ENCODE data around the gene NUDT11.
"Not testable (repeated sequence)": the region's sequence is repeated elsewhere in the genome, so short reads cannot be mapped to it uniquely, and the experiment has no call there.

Gene NUDT11

DNA sequence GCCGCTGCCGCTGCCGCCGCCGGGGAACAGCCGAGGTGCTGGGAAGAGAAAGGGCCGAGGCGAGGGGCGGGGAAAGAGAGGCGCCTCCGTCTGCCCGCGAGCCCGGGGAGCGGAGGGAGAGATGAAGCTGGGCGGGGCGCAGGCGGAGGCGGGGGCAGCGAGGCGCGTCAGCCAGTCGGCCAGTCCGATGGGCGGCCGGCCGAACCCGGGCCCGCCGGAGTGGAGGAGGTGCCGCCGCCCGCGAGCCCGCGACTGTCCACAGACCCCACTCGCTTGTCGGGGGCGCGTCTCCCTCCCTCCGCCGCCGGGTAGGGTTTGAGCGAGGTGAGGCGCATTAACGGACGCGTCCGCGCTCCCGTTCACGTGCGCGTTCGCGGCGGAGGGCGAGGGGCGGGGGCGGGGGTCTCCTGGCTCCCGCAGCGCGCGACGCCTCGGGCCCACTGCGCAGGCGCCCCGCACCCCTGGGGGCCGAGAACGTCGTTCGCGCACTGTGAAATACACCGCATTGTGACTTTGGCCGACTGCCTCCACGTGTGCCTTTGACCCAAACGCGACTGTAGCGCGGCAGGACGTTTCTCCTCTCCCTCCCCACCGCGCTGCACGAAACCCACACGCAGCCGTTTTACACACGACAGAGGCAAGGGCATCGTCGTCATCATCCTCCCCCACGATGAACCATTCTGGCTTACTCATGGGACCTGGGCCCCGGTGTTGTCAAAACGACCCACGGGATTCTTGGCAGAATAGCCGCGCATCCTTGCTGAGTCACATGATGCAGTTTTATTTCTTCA, at the start of gene NUDT11:
Gene NUDT11 (minus strand): TSS at position 92 of the 791 bp plus-strand sequence. CDS start 148 bp downstream, outside the sequence.
- peak; percentile 2 to 28 for DNase-seq

DNA sequence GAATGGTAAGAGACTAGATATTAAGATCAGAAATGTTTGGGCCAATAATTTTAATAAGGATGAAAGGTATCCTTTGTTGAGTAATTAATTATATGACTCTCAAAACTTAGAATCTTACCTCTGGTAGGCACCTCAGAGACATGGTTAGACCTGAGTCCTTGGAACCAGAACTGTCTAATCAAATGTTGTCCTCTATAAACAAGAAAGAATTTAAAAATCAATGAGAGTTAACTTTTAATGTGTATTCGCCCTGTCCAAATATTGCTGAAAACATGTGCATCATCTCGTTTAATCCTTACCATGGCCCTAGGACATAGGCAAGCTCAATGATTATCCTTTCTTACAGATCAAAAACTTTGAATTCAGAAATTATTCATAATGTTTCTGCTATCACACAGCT, 24.0 kb upstream of the NUDT11 start:
- no peak for DNase-seq

GRCh38 chrX:51519131-51519530, 22.7 kb upstream of the NUDT11 start:
- not testable (repeated sequence) for DNase-seq

DNA sequence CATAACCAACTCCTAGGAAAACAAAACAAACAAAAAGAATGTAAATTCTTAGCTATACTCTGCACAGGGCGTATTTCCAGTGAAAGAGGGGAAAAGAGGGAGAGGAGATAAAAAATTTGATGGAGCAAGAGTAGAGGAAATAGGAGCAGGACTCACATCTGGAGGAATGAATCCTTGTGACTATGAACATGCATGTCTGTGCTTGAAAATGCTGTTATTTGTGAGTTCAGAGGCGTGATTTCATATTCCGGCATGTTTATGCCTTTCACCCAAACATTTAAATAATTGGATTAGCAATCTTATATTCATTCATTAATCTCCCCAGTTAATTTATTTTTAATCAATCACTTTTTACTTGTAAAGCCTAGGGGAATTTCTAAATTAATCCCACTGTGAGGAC, 11.2 kb upstream of the NUDT11 start:
- DNase-seq, result no peak

DNA sequence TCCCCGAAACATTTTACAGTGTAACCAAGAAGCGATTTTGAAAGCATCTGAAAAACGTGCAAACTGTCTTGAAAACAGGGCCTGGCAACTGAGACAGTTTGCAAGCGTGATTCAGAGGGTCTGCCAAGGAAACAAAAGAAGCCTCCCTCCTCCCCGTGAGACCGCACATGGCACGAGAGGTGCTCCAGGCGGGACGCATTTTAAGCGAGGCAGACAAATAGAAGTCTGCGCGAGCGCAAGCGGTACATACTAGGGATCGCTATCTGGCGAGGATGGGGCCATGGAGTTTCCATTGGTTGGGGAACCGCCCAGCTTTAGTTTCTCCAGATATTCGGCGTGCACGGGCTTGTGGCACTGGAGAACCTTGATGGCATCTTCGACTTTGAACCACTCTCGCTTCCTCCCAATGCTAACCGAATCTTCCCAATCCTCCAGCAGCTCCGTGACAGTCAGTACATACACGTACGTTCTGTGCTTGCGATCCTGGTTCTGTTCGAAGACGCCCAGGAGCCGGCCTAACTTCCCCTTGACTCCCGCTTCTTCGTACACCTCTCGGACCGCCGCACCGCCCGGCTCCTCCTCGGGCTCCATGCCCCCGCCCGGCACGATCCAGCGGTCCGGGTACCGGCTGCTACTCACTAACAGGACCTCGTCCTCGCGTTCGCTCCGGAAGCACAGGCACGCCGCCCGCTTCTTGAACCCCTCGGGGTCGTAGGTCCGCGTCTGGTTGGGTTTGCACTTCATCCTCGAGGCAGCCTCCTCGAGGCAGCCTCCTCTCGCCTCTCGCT, 497 bp downstream of the NUDT11 start:
- not testable (repeated sequence) for DNase-seq

DNA sequence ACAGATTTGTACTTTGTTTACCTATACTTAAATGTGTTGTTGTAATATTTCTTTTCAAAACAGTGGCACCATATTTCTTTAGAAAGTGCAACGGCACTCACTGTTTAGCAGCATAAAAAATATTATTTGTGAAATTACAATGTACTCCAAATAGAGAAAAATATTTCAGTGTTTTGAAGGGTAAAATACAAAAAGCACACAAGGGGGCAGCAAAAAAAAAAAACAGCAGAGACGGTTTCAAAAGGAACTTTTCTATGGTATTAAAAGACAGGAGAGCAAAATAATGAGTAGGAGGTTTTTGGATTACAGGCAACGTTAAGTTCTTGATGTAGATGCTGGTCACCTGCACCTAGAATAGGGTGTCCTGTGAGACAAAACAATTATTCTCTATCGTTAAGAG, 2.0 kb downstream of the NUDT11 start:
- DNase-seq, result no peak

GRCh38 chrX:51487960-51488267, 8.5 kb downstream of the NUDT11 start:
- DNase-seq, result no peak

DNA sequence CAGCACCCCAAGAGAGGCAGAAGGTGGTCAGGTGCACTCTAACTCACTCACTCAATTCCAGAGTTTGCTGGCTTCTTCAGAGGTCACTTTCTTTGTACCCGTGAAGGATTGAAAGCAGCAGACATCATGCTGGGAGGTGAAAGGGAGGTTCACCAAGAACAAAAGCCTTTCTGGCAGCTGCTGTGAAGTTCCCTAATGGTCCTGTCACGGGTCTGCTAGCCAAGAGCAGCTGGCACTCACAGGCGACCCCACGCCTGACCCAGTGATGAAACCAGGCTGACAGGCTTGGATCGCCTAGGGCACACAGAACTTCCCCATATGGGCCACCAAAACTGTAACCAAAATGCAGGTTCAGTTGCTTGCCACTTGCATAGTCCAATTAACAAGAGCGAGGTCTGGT, 11.8 kb downstream of the NUDT11 start:
- no peak for DNase-seq

GRCh38 chrX:51482411-51482810, 14.0 kb downstream of the NUDT11 start:
- not testable (repeated sequence) for DNase-seq

- DNase-seq, result no peak
These were observed 19.5 kb downstream of the NUDT11 start for GRCh38 chrX:51476930-51477329.

DNA sequence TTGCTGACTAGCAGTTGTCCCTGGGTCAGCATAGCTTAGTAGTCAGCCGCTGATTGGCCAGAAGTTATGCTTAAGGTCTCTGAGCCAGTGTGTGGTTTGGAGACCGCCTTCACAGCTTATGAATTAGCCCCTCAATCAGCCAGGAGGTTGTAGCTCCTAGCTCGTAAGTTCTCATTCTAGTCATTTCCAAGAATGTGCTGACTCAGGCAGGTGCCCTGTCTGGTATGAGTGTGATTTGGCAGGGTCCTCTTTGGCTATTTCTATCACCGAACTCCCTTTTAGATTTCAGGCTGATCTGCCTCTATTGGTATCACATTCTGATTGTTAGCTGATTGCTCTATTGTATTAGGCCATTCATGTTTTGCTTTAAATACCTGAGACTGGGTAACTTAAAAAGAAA, 33.1 kb downstream of the NUDT11 start:
- DNase-seq, result no peak

GRCh38 chrX:51461053-51462044, 35.0 kb downstream of the NUDT11 start:
- peak in 1 of 2 donors; percentile 28 for DNase-seq

- DNase-seq, result peak in 1 of 2 donors; percentile 22
These were observed 37.3 kb downstream of the NUDT11 start for GRCh38 chrX:51459125-51459524.

GRCh38 chrX:51456814-51457213, 39.6 kb downstream of the NUDT11 start:
- DNase-seq, result no peak

DNA sequence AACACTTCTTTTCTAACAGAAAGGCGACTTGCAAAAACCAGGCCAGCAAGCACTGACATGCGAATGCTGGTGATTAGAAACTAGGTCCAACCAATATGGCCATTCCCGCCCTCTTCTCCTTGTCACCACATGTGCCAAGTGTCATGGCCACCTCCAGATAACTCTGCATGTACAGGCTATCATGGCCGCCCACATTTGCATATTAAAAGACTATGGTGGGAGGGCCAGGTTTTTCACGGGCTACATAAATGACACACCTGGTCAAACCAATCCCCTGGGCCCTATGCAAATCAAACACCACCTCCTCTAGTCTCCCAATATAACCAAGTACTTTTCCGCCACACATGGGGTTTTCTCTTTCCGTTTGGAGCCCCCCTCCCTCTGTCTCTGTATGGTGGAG, 40.1 kb downstream of the NUDT11 start:
- DNase-seq, result no peak

DNA sequence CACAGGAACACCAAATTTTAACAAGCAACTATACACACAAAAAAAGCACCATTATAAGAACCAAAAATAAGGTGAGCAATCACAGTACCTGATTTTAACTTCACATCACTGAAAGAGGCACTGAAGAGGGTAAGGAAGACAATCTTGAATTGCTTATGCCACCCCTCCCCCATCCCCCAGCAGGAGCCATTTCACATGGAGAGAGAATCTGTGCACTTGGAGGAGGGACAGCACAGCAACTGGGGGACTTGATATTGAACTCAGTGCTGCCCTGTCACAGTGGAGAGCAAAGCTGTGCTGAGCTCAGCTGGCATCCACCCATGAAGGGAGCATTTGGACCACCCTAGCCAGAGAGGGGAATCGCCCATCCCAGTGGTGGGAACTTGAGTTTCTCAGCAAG, 56.0 kb downstream of the NUDT11 start:
- DNase-seq, result no peak
